Germinal center (tissue), 1 donor: ENCODE data around the gene HSPA1A.
A peak's percentile ranks its signal among the peaks of the same experiment; 100 is the strongest.
"Not testable (repeated sequence)": the region's sequence is repeated elsewhere in the genome, so short reads cannot be mapped to it uniquely, and the experiment has no call there.

Experiments
- DNase-seq: peaks from one replicate; pipeline ENCODE4 v3.0.0; 2012; ENCODE audit warnings: mixed read lengths, low spot score

Gene HSPA1A

GRCh38 chr6:31781244-31782125 lies 33.9 kb upstream of the HSPA1A start:
- no peak for DNase-seq

- no peak for DNase-seq
Observed at GRCh38 chr6:31782126-31782855, 33.1 kb upstream of the HSPA1A start.

GRCh38 chr6:31784098-31784925 lies 31.0 kb upstream of the HSPA1A start:
- no peak for DNase-seq

GRCh38 chr6:31785475-31785874 lies 29.9 kb upstream of the HSPA1A start:
- DNase-seq, result no peak

GRCh38 chr6:31791324-31792089 lies 23.8 kb upstream of the HSPA1A start:
- peak; percentile 71 for DNase-seq

- DNase-seq, result no peak
Observed at GRCh38 chr6:31792090-31792374, 23.3 kb upstream of the HSPA1A start.

- DNase-seq, result no peak
Observed at GRCh38 chr6:31792761-31793171, 22.6 kb upstream of the HSPA1A start.

GRCh38 chr6:31793927-31794245 lies 21.5 kb upstream of the HSPA1A start:
- not testable (repeated sequence) for DNase-seq

GRCh38 chr6:31794294-31794865 lies 21.0 kb upstream of the HSPA1A start:
- no peak for DNase-seq

- DNase-seq, result peak; percentile 40
Observed at GRCh38 chr6:31794866-31795615, 20.3 kb upstream of the HSPA1A start.

- DNase-seq, result peak; percentile 95
Observed at GRCh38 chr6:31795616-31796298, 19.6 kb upstream of the HSPA1A start, which contains the start of gene VARS1. Gene VARS1, minus strand, starts transcription at chr6:31795752. Its CDS starts 535 bp downstream, at chr6:31795217.

GRCh38 chr6:31796993-31797385 lies 18.4 kb upstream of the HSPA1A start:
- DNase-seq, result no peak

- DNase-seq, result no peak
Observed at GRCh38 chr6:31797588-31797987, 17.8 kb upstream of the HSPA1A start.

- DNase-seq, result no peak
Observed at GRCh38 chr6:31799781-31800180, 15.6 kb upstream of the HSPA1A start.

- not testable (repeated sequence) for DNase-seq
Observed at GRCh38 chr6:31801031-31801927, 14.1 kb upstream of the HSPA1A start.

GRCh38 chr6:31805939-31806469 lies 9.3 kb upstream of the HSPA1A start:
- DNase-seq, result peak; percentile 30

- peak; percentile 99 for DNase-seq
Observed at GRCh38 chr6:31806470-31807272, 8.7 kb upstream of the HSPA1A start, which contains the start of gene LSM2. Gene LSM2, minus strand, starts transcription at chr6:31806966. Its CDS starts 209 bp downstream, at chr6:31806757.

- DNase-seq, result not testable (repeated sequence)
Observed at GRCh38 chr6:31808599-31808998, 6.7 kb upstream of the HSPA1A start.
